H7 (cell line): ENCODE data around the gene LRPPRC. TPM values are rescaled to one million over a fixed set of nuclear protein-coding genes. Genes with fewer than 3 reads are reported as not detected.

Source experiments
- DNase-seq: peaks from one replicate; pipeline ENCODE4 v3.0.0; 2012
- H3K27me3 ChIP-seq: 2 replicates; pipeline ENCODE4 v1.6.0; 2011; ENCODE audit warnings: mild to moderate bottlenecking, low read length; ENCODE audit not compliant: control insufficient read depth, insufficient read depth
- H3K36me3 ChIP-seq: replicated peaks from 2 replicates; pipeline ENCODE4 v1.5.1; 2011; ENCODE audit warnings: low read length; ENCODE audit not compliant: control insufficient read depth, insufficient read depth
- H3K4me3 ChIP-seq: 2 replicates; pipeline ENCODE4 v1.5.1; 2011; ENCODE audit warnings: low read depth, mild to moderate bottlenecking, control low read depth, low read length, moderate library complexity; ENCODE audit not compliant: insufficient read depth
- total RNA-seq: library from RNA; depleted of rRNA; stranded (reverse); fragments of >200 nt; shearing (Covaris generic); gene quantifications from 2 replicates; pipeline ENCODE4 v1.2.3, GENCODE V29; 2014

LRPPRC gene
- total RNA-seq, 1 experiment from 2014 or later: 92.9 TPM

GRCh38 chr2:44004735-44005602 is 9.2 kb upstream of the LRPPRC start:
- Histone ChIP-seq H3K27me3 (no peaks in the 10 kb centered on the region), H3K36me3 (no peaks in the 10 kb centered on the region), H3K4me3 (no peak overlapping the region)
- DNase-seq: no peak

DNA sequence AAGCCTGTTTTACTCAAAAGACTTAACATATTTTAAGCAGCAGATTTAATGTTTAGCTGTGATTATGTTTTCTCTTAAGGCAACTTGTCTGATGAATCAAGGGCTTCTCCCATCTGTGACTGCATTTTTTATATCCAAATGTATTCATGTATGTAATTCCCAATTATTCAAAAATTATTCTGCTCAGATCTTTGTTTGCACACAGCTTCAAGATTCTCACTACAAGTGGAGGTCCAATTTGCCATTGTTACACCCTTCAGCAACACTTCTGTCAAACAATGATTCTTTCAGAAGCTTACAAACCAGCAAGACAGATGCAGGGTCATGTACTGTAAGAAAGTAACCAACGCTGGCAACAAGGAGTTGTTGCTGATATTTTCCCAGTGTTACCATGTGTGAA is 5.9 kb upstream of the LRPPRC start:
- Histone ChIP-seq H3K27me3 (no peaks in the 10 kb centered on the region), H3K4me3 (no peak overlapping the region), H3K36me3 (no peaks in the 10 kb centered on the region)
- no peak for DNase-seq

DNA sequence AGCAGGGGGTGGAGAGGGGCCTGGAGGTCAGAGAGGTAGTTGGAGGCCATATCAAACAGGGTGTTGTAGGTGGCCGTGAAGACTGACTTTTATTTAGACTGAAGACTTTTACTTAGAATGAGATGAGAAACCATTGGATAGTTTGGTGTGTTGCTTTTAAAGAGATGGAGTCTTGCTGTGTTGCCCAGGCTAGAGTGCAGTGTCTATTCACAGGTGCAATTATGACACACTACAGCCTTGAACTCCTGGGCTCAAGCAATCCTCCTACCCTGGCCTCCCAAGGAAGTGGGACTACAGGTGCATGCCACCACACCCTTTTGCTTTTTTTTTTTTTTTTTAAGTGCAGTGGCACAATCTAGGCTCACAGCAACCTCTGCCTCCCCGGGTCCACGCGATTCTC is 2.5 kb upstream of the LRPPRC start:
- no peak for DNase-seq
- H3K4me3 ChIP-seq: no peak overlapping the region
- 0 out of 2 replicates have a peak, but pooled peaks cover 2% of the 10 kb centered on the region for H3K36me3 ChIP-seq

DNA sequence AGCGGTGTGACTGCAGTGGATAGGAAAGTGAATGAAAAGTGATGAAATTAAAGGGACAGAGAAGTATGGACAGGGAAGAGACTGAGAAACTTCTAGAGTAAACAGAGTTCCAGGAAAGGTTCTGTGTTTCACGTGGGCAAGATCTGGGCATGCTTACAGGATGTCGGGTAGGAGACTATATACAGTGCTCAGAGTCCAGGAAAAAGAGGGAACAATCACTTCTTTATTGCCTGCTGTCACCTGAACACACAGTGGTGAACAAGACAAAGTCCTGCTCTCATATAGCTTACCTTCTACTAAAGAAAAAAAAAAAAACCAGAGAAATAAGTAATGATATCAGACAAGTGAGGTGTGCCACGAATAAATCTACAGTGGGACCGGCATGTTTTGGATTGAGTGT is 2.4 kb downstream of the LRPPRC start:
- Histone ChIP-seq H3K4me3 (no peak overlapping the region), H3K36me3 (peaks cover 7% of the 10 kb centered on the region), H3K27me3 (no peaks in the 10 kb centered on the region)
- DNase-seq: no peak

More for the DNA sequence above, 2.5 kb upstream of the LRPPRC start:
- no peaks in the 10 kb centered on the region for H3K27me3 ChIP-seq

- DNase-seq: no peak
- Histone ChIP-seq H3K4me3 (no peak overlapping the region), H3K27me3 (no peaks in the 10 kb centered on the region), H3K36me3 (peaks cover 7% of the 10 kb centered on the region)
Observed at GRCh38 chr2:43989545-43989944, 6.2 kb downstream of the LRPPRC start.

DNA sequence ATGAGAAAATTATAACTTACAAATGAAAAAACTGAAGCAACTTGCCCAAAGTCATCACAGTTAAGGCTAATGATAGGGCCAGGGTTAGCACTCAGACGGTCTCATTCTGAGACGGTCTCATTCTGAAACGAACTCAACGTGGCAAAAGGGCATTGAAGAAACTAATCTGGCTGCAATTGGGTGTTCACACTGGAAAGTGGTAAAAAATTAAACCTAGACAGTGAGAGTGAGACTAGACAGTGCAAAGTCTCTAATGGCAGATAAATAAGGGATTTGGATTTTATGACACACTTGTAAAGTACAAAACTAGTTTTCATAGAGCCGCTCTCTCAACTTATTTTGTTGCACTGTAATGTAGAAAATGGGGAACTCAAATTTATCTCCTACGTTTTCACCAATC is 9.2 kb downstream of the LRPPRC start:
- Histone ChIP-seq H3K27me3 (no peaks in the 10 kb centered on the region), H3K4me3 (no peak overlapping the region), H3K36me3 (peaks cover 1% of the 10 kb centered on the region)
- DNase-seq: no peak

DNA sequence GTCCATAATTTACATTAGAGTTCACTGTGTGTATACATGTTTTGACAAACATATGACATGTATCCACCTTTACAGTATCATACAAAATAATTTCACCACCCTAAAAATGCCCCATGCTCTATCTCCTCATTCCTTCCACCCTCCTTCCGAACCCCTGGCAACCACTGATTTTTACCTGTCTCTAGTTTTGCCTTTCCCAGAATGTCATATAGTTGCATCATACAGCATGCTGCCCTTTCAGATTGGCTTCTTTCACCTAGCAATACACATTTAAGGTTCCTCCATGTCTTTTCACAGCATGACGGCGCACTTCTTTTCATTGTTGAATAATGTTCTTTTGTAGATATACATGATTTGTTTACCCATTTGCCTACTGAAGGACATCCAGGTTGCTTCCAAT is 10.4 kb downstream of the LRPPRC start:
- Histone ChIP-seq H3K4me3 (no peak overlapping the region), H3K36me3 (peaks cover 1% of the 10 kb centered on the region)
- no peak for DNase-seq

DNA sequence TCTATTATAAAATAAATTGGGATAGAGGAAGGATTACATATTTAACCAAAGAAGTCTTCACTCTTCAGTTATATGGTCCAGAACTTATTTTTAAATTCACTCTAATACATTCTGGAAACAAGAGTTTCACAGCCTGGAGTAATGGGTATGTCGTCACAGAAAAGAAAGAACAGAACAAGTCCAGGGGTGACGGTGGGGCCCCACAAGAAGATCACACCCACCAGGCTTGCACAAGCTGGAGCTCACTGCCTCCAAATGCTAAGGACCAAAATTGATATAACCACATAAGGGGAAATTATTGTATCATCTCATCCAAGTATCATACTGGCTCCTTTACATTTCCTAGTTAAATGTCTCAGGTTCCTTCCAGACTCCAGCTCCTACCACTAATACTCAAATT is 11.3 kb downstream of the LRPPRC start:
- Histone ChIP-seq H3K27me3 (no peaks in the 10 kb centered on the region), H3K4me3 (no peak overlapping the region), H3K36me3 (peaks cover 3% of the 10 kb centered on the region)
- DNase-seq: no peak

More for the DNA sequence above, 10.4 kb downstream of the LRPPRC start:
- H3K27me3 ChIP-seq: no peaks in the 10 kb centered on the region

- H3K27me3 ChIP-seq: no peaks in the 10 kb centered on the region
- peaks cover 12% of the 10 kb centered on the region for H3K36me3 ChIP-seq
- no peak overlapping the region for H3K4me3 ChIP-seq
- no peak for DNase-seq
Observed at GRCh38 chr2:43980902-43981301, 14.9 kb downstream of the LRPPRC start.

- Histone ChIP-seq H3K36me3 (peaks cover 23% of the 10 kb centered on the region), H3K4me3 (no peak overlapping the region), H3K27me3 (no peaks in the 10 kb centered on the region)
- no peak for DNase-seq
Observed at GRCh38 chr2:43977677-43978375, 18.0 kb downstream of the LRPPRC start.

DNA sequence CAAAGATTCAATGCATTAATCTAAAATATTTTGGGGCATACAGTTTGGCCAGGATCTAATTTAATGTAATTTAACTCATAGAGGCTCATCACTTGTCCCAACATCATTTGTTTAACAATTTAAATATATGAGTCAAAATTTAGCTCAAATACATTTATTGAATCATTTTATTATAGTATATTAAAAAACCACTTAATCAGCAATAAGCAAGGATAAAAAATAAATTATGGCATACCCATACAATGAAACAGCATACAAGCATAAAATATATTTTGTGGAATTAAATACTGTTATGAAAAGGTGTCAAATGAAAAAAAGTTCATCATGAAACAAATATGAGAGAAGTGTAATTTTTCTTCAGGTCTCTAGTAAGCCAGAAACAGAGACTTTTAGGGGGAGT is 34.9 kb downstream of the LRPPRC start:
- Histone ChIP-seq H3K4me3 (no peak overlapping the region), H3K36me3 (peaks cover 31% of the 10 kb centered on the region), H3K27me3 (no peaks in the 10 kb centered on the region)
- DNase-seq: no peak

DNA sequence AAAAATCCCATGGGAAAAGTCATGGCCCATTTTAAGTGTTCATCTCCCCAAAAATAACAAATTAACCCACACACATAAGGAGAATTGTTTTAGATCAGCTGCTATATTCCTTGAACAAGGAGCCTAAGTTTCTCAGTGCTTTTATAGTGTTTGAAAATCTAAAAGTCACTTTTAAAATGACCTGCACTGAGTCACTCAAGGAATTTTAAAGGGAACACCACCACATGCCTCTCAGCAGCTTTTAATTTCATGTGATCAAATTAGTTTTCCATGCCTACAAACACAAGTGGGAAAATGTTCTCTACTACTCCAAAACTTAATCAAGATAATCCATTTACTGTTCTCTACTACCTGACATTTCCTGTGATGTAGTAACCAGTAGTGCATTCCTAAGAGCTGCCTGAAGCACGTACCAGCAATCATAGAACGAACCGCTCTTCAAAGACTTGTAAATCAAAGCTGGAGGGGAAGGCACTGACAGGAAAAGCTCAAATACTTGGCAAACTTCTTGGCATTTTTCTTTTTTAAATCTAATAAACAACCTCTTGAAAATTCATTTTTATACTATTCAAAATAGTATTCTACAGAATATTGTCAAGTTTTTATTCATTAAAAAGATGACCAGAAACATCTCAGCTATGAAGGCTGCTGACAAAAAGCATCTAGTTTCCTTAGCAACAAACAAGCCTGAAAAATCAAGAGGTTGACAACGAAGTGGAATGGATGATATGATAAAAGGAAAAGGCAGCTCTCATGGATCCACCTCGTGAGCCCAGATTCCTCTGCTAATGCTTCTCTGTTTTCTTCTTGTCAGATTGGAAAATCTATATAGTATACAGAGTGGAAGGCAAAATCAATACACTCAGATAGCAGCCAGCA is 37.2 kb downstream of the LRPPRC start:
- no peaks in the 10 kb centered on the region for H3K27me3 ChIP-seq
- no peak overlapping the region for H3K4me3 ChIP-seq
- H3K36me3 ChIP-seq: peaks cover 41% of the 10 kb centered on the region
- no peak for DNase-seq

- no peaks in the 10 kb centered on the region for H3K27me3 ChIP-seq
- H3K4me3 ChIP-seq: no peak overlapping the region
- DNase-seq: peak; percentile 5
- peaks cover 25% of the 10 kb centered on the region for H3K36me3 ChIP-seq
Observed at GRCh38 chr2:43950383-43951008, 45.3 kb downstream of the LRPPRC start.

- Histone ChIP-seq H3K27me3 (no peaks in the 10 kb centered on the region), H3K4me3 (no peak overlapping the region), H3K36me3 (peaks cover 18% of the 10 kb centered on the region)
- DNase-seq: no peak
Observed at GRCh38 chr2:43948370-43948769, 47.4 kb downstream of the LRPPRC start.
